Measurements from ENCODE around the gene KIR3DL3.
"Not testable (repeated sequence)": the region's sequence is repeated elsewhere in the genome, so short reads cannot be mapped to it uniquely, and the experiment has no call there.

KIR3DL3 gene

GRCh38 chr19:54756204-54757110, 32.2 kb downstream of the KIR3DL3 start:
- CTCF ChIA-PET; POLR2A ChIA-PET (ENCODE audit: low non-redundant PET); H3K27ac ChIP-seq; DNase-seq (ENCODE audit: low spot score): not testable (repeated sequence)

DNA sequence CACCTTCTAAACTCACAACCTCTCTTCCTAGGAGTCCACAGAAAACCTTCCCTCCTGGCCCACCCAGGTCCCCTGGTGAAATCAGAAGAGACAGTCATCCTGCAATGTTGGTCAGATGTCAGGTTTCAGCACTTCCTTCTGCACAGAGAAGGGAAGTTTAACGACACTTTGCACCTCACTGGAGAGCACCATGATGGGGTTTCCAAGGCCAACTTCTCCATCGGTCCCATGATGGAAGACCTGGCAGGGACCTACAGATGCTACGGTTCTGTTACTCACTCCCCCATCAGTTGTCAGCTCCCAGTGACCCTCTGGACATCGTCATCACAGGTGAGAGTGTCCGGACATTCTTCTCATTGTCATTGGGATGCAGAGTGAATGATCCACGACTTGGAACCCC, 34.3 kb downstream of the KIR3DL3 start:
- POLR2A ChIA-PET (ENCODE audit: low non-redundant PET); DNase-seq (ENCODE audit: low spot score); H3K27ac ChIP-seq; CTCF ChIA-PET: not testable (repeated sequence)

DNA sequence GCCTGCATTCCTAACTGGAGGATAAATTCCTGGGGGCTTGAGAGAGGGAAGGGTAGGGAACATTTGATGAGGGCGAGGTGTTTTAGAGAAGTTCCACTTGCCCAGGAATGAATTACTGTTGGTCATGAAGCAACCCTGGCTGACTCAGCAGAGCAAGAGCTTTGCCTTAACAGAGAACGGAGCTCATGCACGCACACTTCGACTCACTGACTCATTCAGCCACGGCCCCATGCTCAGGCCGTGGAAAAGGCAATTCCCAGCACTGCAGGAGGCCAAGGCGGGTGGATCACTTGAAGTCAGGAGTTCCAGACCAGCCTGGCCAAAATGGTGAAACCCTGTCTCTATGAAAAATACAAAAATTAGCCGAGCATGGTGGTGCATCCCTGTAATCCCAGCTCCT, 40.0 kb downstream of the KIR3DL3 start:
- DNase-seq (ENCODE audit: low spot score); CTCF ChIA-PET; H3K27ac ChIP-seq: not testable (repeated sequence)

GRCh38 chr19:54766464-54766863, 42.2 kb downstream of the KIR3DL3 start:
- DNase-seq (ENCODE audit: low spot score); CTCF ChIA-PET; POLR2A ChIA-PET (ENCODE audit: low non-redundant PET); H3K27ac ChIP-seq: not testable (repeated sequence)

More for the DNA sequence above, 40.0 kb downstream of the KIR3DL3 start:
- POLR2A ChIA-PET (ENCODE audit: low non-redundant PET) = not testable (repeated sequence)

- POLR2A ChIA-PET (ENCODE audit: low non-redundant PET); CTCF ChIA-PET: not testable (repeated sequence)
These were observed 45.4 kb downstream of the KIR3DL3 start, which contains the start of gene KIR2DL1 for GRCh38 chr19:54769646-54770045. Gene KIR2DL1 (plus strand): TSS chr19:54769793. CDS start chr19:54769851, 58 bp downstream.

GRCh38 chr19:54770511-54770910, 46.3 kb downstream of the KIR3DL3 start:
- CTCF ChIA-PET; POLR2A ChIA-PET (ENCODE audit: low non-redundant PET); DNase-seq (ENCODE audit: low spot score); H3K27ac ChIP-seq: not testable (repeated sequence)

More at GRCh38 chr19:54769646-54770045, 45.4 kb downstream of the KIR3DL3 start, which contains the start of gene KIR2DL1:
- DNase-seq (ENCODE audit: low spot score); H3K27ac ChIP-seq: not testable (repeated sequence)

DNA sequence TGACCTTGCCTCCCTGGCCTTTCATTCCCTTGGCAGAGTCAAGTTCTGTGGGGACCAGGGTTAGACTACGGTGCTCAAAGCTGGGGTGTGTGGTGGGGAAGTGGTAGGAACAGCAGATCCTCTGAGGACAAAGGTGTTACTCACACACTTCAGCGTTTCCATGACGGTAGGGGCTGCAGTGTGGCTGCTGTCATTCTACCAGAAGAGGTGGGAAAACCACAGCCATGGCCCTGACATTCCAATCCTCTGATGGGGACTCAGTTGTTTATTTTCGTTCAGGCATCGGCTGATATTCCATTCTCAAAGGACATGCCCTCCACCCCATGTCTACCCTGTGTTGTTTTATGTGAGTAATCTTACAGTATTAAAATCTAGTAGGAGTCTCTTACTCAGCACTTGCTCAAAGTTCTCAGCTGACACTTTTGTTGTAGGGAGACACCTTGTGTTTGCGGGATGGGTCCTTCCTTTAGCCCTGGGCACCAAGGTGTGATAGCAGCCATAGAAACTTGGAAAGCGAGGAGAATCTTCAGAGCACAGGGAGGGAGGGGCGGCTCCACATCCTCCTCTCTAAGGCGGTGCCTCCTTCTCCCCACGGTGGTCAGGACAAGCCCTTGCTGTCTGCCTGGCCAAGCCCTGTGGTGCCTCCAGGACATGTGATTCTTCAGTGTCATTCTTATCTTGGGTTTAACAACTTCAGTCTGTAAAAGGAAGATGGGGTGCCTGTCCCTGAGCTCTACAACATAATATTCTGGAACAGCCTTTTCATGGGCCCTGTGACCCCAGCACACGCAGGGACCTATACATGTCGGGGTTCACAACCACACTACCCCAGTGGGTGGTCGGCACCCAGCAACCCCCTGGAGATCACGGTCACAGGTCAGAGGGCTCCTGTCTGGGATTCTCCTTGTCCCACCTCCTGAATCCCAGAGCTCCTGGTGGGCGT, 47.0 kb downstream of the KIR3DL3 start:
- DNase-seq (ENCODE audit: low spot score); POLR2A ChIA-PET (ENCODE audit: low non-redundant PET): not testable (repeated sequence)

GRCh38 chr19:54772666-54773065, 48.4 kb downstream of the KIR3DL3 start:
- DNase-seq (ENCODE audit: low spot score); CTCF ChIA-PET; POLR2A ChIA-PET (ENCODE audit: low non-redundant PET); H3K27ac ChIP-seq: not testable (repeated sequence)

More for the DNA sequence above, 47.0 kb downstream of the KIR3DL3 start:
- H3K27ac ChIP-seq, CTCF ChIA-PET: not testable (repeated sequence)

DNA sequence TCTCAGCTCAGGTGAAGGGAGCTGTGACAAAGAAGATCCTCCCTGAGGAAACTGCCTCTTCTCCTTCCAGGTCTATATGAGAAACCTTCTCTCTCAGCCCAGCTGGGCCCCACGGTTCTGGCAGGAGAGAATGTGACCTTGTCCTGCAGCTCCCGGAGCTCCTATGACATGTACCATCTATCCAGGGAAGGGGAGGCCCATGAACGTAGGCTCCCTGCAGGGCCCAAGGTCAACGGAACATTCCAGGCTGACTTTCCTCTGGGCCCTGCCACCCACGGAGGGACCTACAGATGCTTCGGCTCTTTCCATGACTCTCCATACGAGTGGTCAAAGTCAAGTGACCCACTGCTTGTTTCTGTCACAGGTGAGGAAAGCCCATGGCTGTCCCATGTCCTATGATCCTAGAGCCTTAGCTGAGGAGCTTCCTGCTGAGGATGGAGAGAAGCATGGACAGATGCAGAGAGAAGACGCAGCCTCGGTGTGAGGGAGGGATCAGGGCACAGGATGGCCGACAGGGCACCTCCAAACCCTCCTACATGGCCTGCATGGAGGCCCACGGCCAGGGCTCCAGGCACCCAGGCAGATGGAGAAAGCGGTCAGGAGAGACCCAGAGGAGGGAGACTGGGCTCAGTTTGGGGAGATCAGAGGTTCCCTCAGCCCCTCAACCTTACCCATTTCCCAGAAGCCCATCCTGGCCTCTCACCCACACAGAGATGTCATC, 51.0 kb downstream of the KIR3DL3 start:
- DNase-seq (ENCODE audit: low spot score); POLR2A ChIA-PET (ENCODE audit: low non-redundant PET); H3K27ac ChIP-seq; CTCF ChIA-PET: not testable (repeated sequence)

DNA sequence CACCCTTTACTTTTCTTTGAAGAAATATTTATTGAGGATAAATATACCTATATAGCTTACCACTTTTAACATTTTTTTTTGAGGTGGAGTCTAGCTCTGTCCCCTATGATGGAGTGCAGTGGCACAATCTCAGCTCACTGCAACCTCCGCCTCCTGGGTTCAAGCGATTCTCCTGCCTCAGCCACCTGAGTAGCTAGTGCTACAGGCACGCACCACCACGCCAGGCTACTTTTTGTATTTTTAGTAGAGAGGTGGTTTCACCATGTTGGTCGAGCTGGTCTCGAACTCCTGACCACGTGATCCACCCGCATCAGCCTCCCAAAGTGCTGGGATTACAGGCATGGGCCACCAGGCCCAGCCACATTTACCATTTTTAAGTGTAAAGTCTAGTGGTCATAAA, 51.6 kb downstream of the KIR3DL3 start:
- H3K27ac ChIP-seq; DNase-seq (ENCODE audit: low spot score); POLR2A ChIA-PET (ENCODE audit: low non-redundant PET); CTCF ChIA-PET: not testable (repeated sequence)

DNA sequence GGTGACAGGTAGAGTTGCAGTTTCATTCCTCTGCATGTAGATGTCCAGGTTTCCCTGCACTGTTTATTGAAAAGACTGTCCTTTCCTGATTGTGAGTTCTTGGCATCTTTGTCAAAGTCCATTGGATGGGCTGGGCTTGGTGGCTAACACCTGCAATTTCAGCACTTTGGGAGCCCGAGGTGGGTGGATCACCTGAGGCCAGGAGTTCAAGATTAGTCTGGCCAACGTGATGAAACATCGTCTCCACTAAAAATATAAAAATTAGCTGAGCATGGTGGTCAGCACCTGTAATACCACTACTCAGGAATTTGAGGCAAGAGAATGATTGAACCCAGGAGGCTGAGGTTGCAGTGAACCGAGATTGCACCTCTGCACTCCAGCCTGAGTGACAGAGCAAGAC, 53.6 kb downstream of the KIR3DL3 start:
- CTCF ChIA-PET = not testable (repeated sequence)

GRCh38 chr19:54778896-54779295, 54.7 kb downstream of the KIR3DL3 start:
- CTCF ChIA-PET; POLR2A ChIA-PET (ENCODE audit: low non-redundant PET): not testable (repeated sequence)

More for the DNA sequence above, 53.6 kb downstream of the KIR3DL3 start:
- DNase-seq (ENCODE audit: low spot score); H3K27ac ChIP-seq; POLR2A ChIA-PET (ENCODE audit: low non-redundant PET): not testable (repeated sequence)

DNA sequence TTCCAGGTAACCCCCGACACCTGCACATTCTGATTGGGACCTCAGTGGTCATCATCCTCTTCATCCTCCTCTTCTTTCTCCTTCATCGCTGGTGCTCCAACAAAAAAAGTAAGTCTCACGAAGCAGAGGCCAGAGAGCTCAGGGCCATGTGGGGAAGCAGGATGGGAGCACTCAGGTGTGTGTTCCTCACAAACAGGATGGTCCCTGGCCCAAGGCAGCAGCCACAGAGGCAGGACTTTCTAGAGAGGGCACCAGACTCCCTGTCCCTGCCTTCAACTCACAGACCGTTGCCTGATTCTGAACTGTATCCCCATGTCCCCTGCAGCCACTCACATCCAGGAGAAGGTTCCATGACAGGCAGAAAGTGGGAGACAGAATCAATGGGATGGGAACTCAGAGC, 58.7 kb downstream of the KIR3DL3 start:
- CTCF ChIA-PET; POLR2A ChIA-PET (ENCODE audit: low non-redundant PET); DNase-seq (ENCODE audit: low spot score); H3K27ac ChIP-seq: not testable (repeated sequence)

More at GRCh38 chr19:54778896-54779295, 54.7 kb downstream of the KIR3DL3 start:
- DNase-seq (ENCODE audit: low spot score); H3K27ac ChIP-seq: not testable (repeated sequence)
